Endothelial cell of coronary artery (primary cell): ENCODE data around the gene AMBN. TPM values are rescaled to one million over a fixed set of nuclear protein-coding genes. Genes with fewer than 3 reads are reported as not detected.

Experiments
- total RNA-seq: library from RNA; depleted of rRNA; stranded (reverse); fragments of >200 nt; gene quantifications from 2 replicates; pipeline ENCODE4 v1.2.3, GENCODE V29; 2014

The AMBN gene, protein sequence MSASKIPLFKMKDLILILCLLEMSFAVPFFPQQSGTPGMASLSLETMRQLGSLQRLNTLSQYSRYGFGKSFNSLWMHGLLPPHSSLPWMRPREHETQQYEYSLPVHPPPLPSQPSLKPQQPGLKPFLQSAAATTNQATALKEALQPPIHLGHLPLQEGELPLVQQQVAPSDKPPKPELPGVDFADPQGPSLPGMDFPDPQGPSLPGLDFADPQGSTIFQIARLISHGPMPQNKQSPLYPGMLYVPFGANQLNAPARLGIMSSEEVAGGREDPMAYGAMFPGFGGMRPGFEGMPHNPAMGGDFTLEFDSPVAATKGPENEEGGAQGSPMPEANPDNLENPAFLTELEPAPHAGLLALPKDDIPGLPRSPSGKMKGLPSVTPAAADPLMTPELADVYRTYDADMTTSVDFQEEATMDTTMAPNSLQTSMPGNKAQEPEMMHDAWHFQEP
- not detected in 2 replicates for total RNA-seq

DNA sequence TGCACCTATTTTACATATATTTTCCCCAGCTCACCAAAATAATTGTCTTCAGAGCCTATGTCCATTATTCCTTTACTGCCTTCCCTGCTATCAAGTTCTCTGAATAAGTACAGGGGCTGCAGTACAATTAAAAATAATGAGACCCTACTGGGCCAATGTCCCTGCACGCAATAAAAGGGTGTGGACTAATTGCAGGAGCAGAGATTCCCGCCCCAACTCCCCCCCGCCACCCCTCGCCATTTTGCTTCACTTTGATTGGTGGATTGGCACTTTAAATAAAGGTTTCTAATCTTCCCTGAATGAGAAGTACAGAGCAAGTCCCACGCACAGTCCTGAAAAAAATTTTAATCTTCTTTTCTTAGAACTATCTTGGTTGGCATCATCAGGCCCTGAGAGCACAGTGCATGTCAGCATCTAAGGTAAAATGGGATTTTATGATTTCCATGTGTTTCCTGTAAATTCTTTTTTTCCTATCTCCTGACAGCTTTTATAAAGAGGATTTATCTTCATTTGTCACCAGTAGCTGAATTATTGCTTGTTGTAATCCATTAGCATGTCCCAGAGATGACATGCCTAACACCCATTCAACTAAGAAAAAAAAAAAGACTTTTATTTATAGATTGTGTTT lies at the start of gene AMBN:
TSS of gene AMBN (plus strand) at position 302 of the 628 bp plus-strand sequence. CDS start at position 405, 103 bp downstream.

DNA sequence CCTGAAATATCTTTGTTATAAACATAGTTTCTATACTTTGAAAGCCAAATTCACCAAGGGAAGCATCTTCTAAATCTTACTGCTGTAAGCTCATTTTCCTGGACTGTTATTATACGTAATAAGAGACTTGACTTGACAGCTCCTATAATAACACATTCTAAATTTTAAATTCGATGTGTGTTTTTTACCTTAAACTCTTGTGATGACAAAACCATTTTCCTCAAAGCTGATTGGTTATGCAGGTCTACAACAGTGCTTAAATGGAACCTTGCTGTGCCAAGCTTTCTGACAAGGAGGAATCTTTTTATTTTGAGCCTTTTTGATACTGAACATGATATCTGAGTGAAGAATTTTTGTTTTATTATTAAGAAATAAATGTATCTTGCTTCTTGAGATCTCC lies 36.4 kb downstream of the AMBN start, which contains the start of gene ENAM:
TSS of gene ENAM (plus strand) at position 301 of the 400 bp plus-strand sequence. CDS start 757 bp downstream, outside the sequence.

Other genes starting within 250 kb of the AMBN start
- gene SMR3A, start 231.5 kb upstream of the AMBN start, total RNA-seq = not detected in 2 replicates
- not detected in 2 replicates for gene SMR3B, start 209.1 kb upstream of the AMBN start, total RNA-seq
- not detected in 2 replicates for gene OPRPN, start 194.3 kb upstream of the AMBN start, total RNA-seq
- not detected in 2 replicates for gene MUC7, start 120.1 kb upstream of the AMBN start, total RNA-seq
- gene AMTN, start 73.7 kb upstream of the AMBN start, total RNA-seq = 0.09 TPM in 1 of 2 replicates, not detected in the other
- not detected in 2 replicates for gene ENAM, start 36.5 kb downstream of the AMBN start, total RNA-seq
- not detected in 2 replicates for gene JCHAIN, start 74.3 kb downstream of the AMBN start, total RNA-seq
- 24.1 and 28.5 TPM in 2 replicates for gene UTP3, start 96.3 kb downstream of the AMBN start, total RNA-seq
- gene RUFY3, start 129.7 kb downstream of the AMBN start, total RNA-seq = 25.5 and 39.4 TPM in 2 replicates
- gene GRSF1, start 247.6 kb downstream of the AMBN start, total RNA-seq = 89.1 and 93.0 TPM in 2 replicates